ENCODE measurements around the gene REG4.

DNA sequence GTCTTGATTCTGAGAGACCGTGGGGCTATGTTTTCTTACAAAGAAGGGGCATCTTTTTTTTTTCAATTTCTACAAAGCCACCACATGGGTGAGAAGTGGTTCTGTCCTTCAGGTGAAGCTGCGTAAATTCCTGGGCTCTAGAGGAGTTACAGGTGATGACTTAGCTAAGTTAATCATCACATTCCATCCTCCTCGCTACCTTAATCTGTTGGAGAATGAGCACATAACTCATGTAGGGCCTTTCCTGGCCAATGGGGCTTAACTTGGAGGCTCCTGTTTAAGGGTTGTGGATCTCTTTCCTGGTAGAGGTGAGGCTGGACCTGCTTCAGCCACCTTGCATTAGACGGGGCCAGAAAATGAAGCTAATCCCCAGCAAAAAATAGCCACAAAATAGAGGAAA is 19.9 kb downstream of the REG4 start:
- TF ChIP-seq, protein P1, sequence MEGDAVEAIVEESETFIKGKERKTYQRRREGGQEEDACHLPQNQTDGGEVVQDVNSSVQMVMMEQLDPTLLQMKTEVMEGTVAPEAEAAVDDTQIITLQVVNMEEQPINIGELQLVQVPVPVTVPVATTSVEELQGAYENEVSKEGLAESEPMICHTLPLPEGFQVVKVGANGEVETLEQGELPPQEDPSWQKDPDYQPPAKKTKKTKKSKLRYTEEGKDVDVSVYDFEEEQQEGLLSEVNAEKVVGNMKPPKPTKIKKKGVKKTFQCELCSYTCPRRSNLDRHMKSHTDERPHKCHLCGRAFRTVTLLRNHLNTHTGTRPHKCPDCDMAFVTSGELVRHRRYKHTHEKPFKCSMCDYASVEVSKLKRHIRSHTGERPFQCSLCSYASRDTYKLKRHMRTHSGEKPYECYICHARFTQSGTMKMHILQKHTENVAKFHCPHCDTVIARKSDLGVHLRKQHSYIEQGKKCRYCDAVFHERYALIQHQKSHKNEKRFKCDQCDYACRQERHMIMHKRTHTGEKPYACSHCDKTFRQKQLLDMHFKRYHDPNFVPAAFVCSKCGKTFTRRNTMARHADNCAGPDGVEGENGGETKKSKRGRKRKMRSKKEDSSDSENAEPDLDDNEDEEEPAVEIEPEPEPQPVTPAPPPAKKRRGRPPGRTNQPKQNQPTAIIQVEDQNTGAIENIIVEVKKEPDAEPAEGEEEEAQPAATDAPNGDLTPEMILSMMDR (IDR thresholded peaks at IDR 0.05; ENCODE audit: low read depth, low read length) = no peak
- TF ChIP-seq, protein P2, sequence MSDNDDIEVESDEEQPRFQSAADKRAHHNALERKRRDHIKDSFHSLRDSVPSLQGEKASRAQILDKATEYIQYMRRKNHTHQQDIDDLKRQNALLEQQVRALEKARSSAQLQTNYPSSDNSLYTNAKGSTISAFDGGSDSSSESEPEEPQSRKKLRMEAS (IDR thresholded peaks at IDR 0.05; ENCODE audit: low read depth, low read length) = no peak

Measured in NB4 (cell line).